ENCODE data around the gene LAMA3. TPM values are rescaled to one million over a fixed set of nuclear protein-coding genes. Genes with fewer than 3 reads are reported as not detected.

Gene LAMA3
- total RNA-seq, 1 donor from 2014 or later = 25.5 TPM

DNA sequence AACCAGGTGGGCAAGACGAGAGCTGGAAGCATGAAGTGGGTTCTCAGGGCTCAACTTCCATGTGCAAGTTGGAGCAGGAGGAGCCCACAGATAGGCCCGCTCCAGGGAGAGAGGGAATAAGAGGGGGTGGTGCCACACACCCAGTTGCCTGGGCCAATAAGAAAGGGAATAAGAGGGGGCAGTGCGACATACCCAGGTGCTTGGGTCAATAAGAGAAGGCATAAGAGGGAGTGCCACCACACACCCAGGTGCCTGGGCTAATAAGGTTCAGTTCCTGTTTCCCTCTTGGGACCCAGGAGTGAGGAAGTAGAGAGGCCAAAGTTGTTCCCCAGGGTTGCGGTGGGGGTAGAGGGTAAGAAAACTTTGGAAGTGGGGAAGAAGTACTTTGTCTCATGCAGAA lies 127.5 kb downstream of the LAMA3 start:
- DNase-seq (ENCODE audit: low spot score) = no peak

DNA sequence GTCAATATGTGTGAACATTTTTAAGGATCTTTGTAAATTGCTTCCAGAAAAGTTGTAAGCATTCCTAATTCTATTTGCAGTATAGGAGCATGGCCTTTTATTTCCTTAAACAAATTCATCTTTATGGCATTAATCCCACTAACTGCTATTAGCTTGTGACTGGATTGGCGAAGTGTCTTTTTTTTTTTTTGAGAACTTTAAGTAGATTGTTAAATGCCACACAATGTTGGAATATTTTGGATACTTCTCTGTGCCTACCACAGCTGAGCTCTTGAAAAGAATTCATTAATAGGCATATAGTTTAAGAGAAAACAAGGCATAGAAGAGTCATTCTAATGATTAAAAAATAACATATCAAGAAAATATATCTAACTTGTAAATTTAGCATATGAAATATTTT lies 129.7 kb downstream of the LAMA3 start:
- DNase-seq (ENCODE audit: low spot score) = no peak

DNA sequence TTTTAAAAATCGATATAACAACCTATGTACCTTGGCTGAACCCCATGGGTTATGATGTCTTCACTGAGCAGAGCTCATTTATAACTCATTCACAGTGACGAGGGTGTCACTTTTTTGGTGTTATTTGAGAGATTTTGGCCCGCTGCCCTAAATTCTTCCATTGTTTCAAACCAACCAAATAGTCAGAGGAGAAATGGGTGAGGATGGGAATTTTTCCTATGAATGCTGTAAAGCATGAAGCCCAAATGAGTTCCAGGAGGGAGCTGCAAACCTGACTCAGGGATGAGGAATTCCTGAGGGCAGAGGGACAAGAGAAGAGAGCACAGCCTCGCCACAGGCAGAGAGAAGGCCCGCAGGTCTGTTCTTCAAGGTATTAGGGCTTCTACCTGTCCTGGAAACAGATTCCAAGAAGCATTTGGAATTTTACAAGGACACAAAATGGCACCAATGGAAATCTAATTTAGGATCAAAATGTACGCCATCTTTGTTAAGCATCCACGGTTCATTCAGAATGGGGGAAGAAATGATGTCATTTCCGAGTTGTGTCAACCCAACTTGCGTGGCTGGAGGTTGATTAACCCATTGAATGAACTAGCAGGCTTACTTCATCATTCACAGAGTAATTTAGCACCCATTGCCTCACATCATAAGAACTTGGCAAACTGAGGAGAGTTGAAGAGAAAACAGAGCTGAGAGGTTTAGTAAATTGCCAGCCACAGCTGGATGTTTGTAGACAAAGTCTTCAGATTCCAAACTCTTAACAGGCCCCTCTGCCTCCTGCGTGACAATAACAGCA lies 133.5 kb downstream of the LAMA3 start:
- DNase-seq (ENCODE audit: low spot score) = no peak

DNA sequence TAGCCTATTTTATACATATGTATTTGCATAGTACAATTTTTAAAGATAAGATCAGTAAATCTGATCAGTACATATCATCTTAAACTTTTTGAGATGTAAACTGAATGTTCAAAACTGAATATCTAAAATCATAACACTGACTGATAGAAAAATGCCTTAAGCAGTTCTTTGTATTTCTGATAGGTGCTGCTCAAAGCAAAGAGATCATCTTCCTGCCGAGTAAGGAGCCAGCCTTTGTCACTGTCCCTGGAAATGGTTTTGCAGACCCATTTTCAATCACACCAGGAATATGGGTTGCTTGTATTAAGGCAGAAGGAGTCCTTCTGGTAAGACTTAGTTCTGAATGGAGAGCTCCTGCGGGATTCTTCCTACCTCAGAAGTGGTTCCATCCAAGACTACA lies 135.0 kb downstream of the LAMA3 start:
- no peak for DNase-seq (ENCODE audit: low spot score)

DNA sequence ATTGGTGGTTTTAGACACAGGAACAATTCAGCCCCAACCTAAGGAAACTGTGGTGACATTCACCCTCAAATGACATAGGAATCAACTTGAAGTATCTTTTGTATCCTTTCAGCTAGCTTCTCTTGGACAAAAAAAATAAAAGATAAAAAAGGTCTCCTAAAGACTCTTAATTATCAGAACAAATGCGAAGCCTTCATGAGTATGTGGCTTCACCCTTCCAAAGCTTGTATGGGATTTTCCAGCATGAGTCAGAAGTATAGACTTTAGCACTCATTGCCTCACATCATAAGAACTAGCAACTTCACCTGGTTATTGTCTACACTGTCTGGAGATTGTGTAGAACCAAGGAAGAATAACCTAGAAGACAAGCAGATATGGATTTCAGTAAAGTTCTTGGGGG lies 135.4 kb downstream of the LAMA3 start:
- no peak for DNase-seq (ENCODE audit: low spot score)

DNA sequence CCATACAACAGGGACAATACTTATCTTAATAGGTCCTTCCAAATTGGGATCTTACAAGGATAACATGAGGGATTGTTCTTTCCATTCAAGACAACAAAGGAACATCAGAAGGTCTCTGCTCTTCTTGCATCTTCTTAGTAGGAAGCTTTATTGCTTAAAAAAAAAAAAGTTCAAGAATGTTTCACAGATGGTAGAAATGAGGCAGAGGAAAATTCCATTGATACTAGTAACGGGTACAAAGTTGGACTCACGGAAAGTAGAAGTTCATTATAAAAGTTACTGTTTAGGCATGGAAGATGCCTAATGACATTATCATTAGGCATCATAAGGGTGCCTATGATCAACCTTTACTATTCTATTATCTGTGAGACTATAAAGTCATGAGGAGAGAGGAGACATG lies 136.2 kb downstream of the LAMA3 start:
- no peak for DNase-seq (ENCODE audit: low spot score)

DNA sequence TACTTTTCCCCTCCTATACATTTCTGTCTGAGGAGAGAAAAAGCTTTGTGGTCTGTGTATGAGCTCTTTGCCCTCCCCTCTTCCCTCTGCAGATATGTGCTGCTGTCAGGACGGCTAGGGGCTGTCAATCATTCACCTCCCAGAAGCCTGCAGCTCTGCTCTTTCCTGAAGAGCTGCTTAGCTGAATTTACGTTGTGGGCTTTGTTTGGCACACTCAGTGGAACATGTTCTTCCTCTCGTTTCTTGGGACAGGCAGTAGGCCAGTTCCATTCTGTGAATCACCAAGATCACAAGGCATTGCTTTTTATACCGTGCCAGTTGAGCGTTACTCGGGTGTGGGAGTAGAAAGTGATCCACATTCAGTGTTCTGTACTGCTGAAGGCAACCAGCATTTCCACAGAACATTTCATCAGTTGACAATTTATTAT lies 136.7 kb downstream of the LAMA3 start:
- peak; percentile 54 for DNase-seq (ENCODE audit: low spot score)

DNA sequence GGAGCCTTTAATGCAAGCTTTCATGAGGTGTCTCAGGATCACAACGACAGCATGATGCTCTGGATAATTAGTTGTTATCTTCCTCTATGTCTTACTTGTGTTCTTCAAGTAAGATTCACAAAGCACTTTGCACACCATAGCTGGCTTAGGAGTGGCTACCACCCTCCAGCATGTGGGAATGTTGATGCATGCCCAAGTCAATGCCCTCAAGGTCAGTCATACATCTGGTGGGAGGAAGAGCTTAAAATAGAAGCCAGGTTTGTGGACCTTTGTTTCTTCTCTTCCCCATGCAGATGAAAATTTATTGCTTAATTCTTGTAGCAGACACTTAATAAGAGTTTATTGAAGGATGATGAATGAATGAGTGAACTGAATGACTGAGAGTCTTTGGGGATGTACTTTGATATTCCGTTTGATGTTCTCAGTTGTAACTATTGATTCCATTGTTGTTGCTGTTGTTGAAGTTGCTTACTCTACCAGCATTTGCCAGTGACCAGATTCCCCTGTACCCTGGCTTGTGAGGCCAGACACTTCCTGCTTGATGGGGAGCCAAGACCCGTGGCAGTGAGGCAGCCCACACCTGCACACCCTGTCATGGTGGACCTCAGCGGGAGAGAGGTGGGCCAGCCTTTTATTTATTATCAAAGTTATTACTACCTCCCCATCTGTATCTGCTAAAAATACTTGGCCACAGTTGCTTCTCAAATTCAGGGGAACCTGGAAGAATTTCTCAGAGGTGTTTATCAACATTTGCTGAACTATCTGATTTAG lies 137.8 kb downstream of the LAMA3 start:
- DNase-seq (ENCODE audit: low spot score) = no peak

DNA sequence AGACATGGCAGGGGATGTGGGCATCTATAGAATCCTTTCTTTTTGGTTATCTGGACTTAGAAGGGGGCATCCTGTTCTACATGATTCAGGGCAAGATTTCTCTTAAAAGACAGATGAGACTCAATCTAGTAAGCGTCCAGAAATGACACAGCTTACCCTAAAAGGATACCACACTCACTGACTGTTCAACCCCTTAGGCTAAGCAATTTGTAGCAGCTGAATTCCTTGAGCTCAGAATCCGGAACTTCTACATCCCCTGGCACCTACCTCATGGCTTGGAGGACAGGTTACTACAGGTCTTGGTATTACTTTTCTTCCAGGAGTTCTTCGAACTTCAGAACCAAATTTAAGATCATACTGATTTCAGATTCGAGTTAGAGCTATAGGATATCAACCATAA lies 138.4 kb downstream of the LAMA3 start:
- DNase-seq (ENCODE audit: low spot score) = no peak

DNA sequence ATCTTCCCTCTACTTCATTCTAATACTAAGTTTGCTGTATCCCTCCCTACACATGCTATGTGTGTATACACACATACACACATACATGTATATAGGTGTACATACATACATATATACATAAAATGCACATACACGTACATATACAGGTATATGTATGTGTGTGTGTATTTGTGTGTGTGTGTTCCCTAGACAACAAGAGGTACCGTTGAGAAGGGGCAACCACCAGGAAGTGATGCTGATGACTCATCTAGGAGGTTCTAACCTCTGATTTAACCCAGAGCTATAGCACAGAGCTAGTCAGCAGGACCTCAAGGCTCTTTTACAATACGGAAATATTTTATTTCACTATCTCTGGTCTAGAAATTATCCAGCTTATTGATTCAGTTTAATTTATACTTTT lies 139.2 kb downstream of the LAMA3 start:
- DNase-seq (ENCODE audit: low spot score) = no peak

DNA sequence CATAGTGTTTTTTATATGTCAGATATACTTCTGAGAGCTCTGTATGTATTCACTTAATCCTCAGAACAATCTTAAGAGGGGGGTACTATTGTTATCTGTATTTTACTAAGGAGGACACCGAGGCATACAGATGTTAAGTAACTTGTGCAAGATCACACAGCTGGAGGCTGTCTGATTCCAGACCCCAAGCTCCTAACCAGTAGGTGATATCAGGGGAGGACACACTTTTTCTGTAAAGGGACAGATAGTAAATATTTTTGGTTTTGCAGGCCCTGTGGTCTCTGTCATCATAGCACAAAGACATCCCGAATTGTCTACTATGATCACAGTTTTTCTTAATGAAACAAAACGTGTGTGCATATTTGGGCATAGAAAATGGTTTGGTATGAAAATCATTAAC lies 143.7 kb downstream of the LAMA3 start:
- DNase-seq (ENCODE audit: low spot score) = no peak

DNA sequence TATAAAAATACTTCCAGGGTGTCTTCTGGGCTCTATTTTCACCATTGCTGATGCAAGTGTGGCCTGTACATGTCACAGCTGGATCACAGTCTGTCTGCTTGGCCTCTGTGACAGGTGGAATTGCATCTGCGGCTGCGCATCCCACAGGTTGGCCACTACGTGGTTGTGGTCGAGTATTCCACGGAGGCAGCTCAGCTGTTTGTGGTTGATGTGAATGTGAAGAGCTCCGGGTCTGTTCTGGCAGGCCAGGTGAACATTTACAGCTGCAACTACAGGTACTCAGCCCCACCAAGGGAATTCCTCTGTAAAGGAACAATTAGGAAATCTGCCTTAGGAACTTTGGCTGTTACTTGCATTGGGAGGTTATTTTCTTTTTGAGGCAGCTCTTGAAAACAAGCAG lies 144.5 kb downstream of the LAMA3 start:
- DNase-seq (ENCODE audit: low spot score) = no peak

DNA sequence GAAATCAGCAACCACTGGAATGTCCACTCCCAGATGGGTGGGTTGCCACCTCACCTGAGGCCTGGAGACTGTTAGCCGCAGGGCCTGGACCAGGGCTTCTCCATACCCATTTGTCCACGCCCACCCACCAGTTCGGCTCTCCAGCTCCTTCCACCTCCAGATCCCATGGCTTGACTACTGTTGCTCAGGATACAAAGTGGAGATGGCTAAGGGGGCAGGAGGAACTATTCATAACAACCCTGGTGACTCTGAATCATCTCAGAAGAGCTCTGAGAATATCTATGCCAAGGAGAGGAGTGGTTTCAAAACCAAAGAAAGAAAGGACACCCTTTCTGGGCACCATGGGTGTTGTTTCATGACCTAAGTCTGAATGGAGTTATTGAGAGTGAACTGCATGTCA lies 145.8 kb downstream of the LAMA3 start:
- no peak for DNase-seq (ENCODE audit: low spot score)

DNA sequence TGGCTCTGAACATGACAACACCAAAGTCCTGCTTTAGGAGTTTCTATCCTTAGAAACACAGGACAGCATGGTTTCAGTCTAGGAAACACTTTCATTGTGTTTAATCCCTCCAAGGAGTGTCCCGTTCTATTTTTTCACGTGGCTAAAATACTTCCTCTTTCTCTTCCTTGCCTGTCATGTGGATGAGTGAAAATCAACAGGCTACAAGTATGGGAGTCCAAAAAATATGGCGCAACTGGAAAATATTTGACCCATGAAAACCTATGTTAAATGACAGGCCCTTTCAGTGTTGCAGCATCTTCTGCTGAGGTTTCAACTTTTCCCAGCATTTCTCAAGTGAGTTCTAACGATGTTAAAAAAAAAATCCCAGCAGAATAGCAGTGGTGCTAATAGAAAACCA lies 146.3 kb downstream of the LAMA3 start:
- DNase-seq (ENCODE audit: low spot score) = no peak

DNA sequence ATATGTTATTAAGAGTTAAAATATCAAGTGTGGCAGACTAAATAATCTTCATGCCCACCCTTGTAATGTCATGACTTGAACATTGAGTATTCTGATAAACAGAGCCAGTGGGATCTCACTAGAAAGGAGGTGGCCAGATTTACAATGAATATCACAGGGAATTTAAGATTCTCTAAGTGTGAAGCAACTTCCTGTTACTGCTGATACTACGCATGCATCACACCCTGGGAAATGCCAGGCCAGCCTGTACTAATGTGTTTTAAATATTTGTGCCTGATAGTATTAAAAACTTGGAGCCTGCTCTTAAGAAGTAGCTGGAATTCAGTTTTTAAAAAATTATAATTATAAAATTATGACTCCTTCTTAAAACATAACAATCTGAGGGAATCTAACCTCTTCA lies 148.3 kb downstream of the LAMA3 start:
- DNase-seq (ENCODE audit: low spot score) = no peak

DNA sequence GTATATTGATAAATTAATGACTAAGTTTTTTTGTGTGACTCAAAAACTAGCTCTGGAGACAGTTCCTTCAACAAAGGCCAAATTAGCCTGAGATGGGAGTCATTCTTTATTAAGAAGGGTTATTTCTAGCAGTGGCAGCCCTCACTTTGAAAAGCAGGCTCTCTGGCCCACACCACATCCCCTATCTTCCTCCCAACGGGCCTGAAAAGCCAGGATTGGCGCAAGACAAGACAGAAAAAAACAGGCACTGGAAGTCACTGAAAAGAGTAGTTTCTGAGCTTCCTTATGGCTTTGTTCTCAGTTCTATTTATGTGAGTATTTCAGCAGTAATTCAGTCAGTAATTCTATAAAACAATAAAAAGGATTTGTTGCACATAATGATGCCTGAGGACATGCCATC lies 149.0 kb downstream of the LAMA3 start:
- DNase-seq (ENCODE audit: low spot score) = no peak

DNA sequence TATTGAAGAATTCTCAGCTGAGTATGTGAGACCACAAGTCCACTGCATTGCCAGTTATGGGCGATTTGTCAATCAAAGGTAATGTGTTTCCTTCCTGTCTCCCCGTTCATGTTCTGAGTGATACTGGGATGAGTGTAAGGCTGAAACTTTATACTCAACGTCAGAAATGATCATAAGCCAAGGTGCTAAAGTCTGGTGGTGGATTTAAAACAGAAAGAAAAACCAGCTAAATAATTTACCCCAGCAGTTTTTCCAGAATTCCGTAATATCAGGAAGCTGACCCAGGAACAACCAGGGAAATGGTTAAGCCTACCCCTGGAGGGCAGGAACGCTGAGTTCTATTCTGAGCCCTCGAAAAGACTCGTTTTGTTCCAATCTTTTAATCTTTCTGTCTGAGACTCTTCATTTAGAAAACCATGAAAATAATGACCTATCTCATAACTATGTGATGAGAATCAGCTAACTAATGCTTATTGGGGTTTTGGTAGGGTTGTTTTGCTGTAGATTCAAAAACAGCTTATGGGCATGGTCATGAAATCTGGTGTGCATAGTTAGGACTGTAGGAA lies 149.6 kb downstream of the LAMA3 start:
- no peak for DNase-seq (ENCODE audit: low spot score)

DNA sequence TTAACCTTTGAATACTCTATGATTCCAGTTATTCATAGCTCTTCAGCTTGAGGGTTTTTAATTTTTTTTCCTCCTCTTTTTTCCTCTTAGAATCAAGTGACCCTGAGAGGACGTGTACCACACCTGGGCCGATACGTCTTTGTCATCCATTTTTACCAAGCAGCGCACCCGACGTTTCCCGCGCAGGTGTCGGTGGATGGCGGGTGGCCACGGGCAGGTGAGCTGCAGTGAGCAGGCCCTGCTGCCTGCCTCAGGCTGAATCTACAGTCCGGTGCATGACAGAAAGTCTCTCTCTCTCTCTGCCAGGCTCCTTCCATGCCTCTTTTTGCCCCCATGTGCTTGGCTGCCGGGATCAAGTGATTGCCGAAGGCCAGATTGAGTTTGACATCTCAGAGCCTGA lies 153.1 kb downstream of the LAMA3 start:
- DNase-seq (ENCODE audit: low spot score) = no peak

DNA sequence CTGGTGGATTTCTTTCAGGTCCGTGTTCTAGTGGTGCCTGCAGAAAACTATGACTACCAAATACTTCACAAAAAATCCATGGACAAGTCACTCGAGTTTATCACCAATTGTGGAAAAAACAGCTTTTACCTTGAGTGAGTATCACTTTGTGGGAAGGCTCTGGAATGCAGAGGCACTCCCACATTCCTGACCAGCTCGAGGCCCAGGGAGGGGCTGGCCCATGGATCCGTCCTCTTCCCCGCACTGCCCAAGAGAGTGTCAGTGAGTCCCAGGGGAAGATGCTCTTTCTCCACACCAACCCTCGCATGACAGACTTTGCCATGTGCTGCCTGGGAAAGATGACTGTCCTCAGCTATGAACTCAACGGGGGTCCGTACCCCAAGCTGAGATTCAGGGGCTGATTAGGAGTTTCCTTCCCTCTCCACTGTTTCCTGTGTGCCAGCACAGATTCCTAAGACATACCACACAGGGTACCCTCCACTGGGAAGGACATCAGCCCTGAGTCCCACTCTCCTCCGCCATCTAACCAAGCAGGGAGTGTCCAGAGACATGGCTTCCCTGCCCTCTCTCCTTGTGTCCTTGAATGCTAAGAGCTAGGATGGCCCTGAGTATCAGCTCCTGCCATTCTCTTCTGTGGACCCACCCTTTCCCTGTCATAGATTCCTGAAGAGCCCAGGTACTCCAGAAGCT lies 155.9 kb downstream of the LAMA3 start:
- DNase-seq (ENCODE audit: low spot score) = peak; percentile 36

DNA sequence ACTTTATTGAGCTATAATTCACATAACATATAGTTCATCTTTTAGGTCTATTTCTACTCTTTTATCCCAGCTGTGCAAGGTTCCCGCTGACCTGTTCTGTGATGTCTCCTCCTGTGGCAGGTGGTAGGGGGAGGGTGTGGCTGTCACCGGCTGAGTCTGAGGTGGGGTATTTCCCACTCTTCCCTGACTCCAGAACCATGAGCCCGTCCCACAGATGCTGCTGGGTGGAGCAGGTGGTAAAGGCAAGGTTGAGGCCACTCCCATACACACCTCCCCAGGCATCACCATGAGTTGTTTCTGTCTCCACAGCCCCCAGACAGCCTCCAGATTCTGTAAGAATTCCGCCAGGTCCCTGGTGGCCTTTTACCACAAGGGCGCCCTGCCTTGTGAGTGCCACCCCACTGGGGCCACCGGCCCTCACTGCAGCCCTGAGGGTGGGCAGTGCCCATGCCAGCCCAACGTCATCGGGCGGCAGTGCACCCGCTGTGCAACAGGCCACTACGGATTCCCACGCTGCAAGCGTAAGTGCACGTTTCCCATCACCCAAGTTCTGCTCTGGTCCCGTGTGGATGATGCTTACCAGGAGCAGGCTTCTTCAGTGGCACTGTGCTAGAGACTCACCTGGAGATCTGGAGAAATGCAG lies 156.9 kb downstream of the LAMA3 start:
- DNase-seq (ENCODE audit: low spot score) = no peak

DNA sequence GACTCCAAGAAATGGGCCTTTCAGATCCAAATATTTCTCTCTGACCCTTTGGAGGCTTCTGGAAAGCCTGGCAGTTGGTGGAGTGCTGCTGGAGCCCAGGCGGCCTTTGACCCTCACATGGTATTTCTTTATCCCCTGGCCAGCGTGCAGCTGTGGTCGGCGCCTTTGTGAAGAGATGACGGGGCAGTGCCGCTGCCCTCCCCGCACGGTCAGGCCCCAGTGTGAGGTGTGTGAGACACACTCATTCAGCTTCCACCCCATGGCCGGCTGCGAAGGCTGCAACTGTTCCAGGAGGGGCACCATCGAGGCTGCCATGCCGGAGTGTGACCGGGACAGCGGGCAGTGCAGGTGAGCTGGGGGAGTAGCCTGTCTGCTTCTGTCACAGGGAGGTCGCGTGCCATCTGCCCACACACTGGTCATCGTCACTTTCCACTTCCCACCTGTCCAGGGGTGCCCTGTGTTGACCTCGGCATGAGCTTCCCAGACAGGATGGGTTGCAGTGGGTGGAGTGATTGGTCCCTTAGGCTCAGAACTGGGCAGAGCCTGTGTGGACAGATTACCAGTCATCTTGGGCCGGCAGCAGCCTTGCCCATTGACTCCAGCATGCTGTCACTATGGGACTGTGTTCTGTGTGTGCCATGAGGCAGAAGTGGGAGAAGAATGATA lies 158.2 kb downstream of the LAMA3 start:
- no peak for DNase-seq (ENCODE audit: low spot score)
